Activated CD4-positive, alpha-beta memory T cell treated with anti-CD3 and anti-CD28 coated beads, Interleukin-2, amount 10 ng/mL, durations not matched to agents 7 days and 5 days (primary cell): ENCODE data around the gene PI16. TPM values are rescaled to one million over a fixed set of nuclear protein-coding genes. Genes with fewer than 3 reads are reported as not detected.

Experiments
- CTCF ChIA-PET: fragments of 350-600 bp; sonication (Branson Sonifier 250); formaldehyde crosslinking; loops from one replicate; lab custom pipeline; 2021; ENCODE audit warnings: antibody characterized with exemption, inconsistent platforms; lab: Charles Lee
- POLR2A ChIA-PET: fragments of 350-600 bp; sonication (Branson Sonifier 250); formaldehyde crosslinking; loops from one replicate; lab custom pipeline; 2021; ENCODE audit warnings: antibody characterized with exemption; lab: Charles Lee
- DNase-seq: peaks from one replicate; pipeline ENCODE4 v3.0.0-alpha.2; 2020
- H3K27ac Mint-ChIP-seq: one replicate; pipeline ENCODE4 v1.8.0; 2021; ENCODE audit warnings: mild to moderate bottlenecking, mixed read lengths
- H3K27me3 Mint-ChIP-seq: one replicate; pipeline ENCODE4 v1.8.0; 2021; ENCODE audit warnings: mixed read lengths
- H3K36me3 Mint-ChIP-seq: one replicate; pipeline ENCODE4 v1.8.0; 2021; ENCODE audit warnings: low read depth, mixed read lengths
- H3K4me1 Mint-ChIP-seq: one replicate; pipeline ENCODE4 v1.8.0; 2021; ENCODE audit warnings: mixed read lengths
- H3K4me3 Mint-ChIP-seq: one replicate; pipeline ENCODE4 v1.8.0; 2021; ENCODE audit warnings: mild to moderate bottlenecking, mixed read lengths
- H3K9me3 Mint-ChIP-seq: one replicate; pipeline ENCODE4 v1.8.0; 2021; ENCODE audit warnings: mixed read lengths
- total RNA-seq, 2 experiments: library from RNA; stranded (reverse); gene quantifications; one replicate each; pipeline ENCODE4 v1.2.3, GENCODE V29; 2021

The PI16 gene
- total RNA-seq, 2 experiments from 2014 or later = 7.3 to 8.5 TPM

DNA sequence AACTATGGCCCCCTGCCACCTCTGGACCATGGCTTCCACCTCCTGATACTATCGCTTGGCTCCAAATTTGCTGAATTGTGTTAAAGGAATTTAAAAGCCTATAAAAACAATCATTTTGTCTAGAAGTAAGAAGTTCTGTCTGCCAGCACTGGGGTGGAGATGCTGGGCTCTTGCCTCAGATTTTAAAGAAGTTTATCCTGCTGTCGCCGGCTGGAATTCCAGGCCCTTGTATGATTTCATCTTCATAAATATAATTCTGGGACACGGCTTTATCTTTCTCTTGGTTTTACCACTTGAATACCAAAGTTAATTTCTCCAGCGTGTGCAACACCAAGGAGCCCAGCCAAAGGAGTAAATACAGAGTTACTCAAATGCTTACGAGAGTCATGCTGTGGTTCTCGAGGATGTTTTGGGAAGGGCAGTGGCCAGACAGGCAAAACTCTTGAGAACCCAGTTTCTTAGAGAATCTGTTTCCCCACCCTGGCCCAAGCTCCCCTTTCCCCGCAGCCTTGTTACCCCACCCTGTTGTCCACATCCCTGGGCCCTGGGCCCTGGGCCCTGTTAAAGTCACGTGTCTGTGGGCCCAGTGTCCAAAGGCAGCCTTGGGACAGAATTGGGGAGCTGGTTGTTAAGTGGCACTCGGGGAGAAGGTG is 36.9 kb upstream of the PI16 start:
- CTCF ChIA-PET = interaction anchor here (0.6 kb wide), 1 partner anchor 349 kb away, joined by 7 read pairs; no protein-coding TSS in a partner anchor
- POLR2A ChIA-PET = no interaction called here

DNA sequence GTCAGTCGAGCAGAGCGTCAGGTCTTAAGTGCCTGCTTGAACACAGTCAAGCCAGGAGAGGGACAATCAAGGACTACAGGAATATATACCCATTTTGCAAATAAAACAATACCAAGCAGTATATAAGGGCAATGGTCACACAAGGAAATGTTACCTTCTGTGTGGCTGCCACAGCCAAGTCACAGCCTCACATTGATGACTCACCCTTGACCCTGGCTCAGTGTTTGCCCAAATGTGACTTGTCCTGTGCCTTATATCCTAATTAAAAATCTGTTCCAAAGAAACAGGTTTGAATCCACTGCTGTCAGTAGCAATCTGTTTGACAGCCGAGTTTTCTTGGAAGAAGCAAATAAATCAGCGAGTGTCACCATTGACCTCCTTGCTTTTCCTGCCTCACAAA is 34.5 kb upstream of the PI16 start:
- no peak overlapping the region for H3K4me3 Mint-ChIP-seq
- POLR2A ChIA-PET = no interaction called here
- H3K27ac Mint-ChIP-seq = no peak overlapping the region

More for the DNA sequence above, 36.9 kb upstream of the PI16 start:
- Mint-ChIP-seq H3K9me3 (no peaks in the 10 kb centered on the region), H3K36me3 (peaks cover 61% of the 10 kb centered on the region), H3K4me1 (peaks cover 38% of the 10 kb centered on the region), H3K27ac (no peak overlapping the region), H3K27me3 (no peaks in the 10 kb centered on the region), H3K4me3 (no peak overlapping the region)
- no peak for DNase-seq

DNA sequence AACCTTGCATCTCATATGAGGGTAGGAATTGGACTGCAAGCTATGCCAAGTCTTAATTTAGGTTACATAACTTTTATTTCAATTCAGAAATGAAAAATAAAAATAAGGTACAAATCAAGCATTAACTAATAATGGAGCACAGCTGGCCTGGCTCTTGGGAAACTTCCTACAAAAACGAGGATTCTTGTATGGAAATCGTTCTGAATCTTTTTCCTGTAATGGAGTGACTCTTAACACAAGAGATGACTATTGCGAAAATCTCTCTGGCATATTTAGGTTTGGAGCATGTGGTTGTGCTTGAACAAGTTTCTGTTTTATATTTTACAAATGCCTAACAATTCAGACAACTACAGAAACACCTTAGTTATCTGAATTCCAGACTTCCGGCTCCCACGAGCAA is 34.0 kb upstream of the PI16 start:
- H3K27ac Mint-ChIP-seq = no peak overlapping the region
- H3K4me1 Mint-ChIP-seq = peaks cover 32% of the 10 kb centered on the region
- no peak for DNase-seq
- H3K36me3 Mint-ChIP-seq = peaks cover 64% of the 10 kb centered on the region
- CTCF ChIA-PET = no interaction called here
- no peaks in the 10 kb centered on the region for H3K27me3 Mint-ChIP-seq
- no peaks in the 10 kb centered on the region for H3K9me3 Mint-ChIP-seq
- no peak overlapping the region for H3K4me3 Mint-ChIP-seq
- POLR2A ChIA-PET = no interaction called here

More for the DNA sequence above, 34.5 kb upstream of the PI16 start:
- CTCF ChIA-PET = interaction anchor here (1.1 kb wide), 1 partner anchor 35 kb away, joined by 3 read pairs; no protein-coding TSS in a partner anchor
- Mint-ChIP-seq H3K36me3 (peaks cover 65% of the 10 kb centered on the region), H3K9me3 (no peaks in the 10 kb centered on the region), H3K27me3 (no peaks in the 10 kb centered on the region), H3K4me1 (peaks cover 32% of the 10 kb centered on the region)
- no peak for DNase-seq

DNA sequence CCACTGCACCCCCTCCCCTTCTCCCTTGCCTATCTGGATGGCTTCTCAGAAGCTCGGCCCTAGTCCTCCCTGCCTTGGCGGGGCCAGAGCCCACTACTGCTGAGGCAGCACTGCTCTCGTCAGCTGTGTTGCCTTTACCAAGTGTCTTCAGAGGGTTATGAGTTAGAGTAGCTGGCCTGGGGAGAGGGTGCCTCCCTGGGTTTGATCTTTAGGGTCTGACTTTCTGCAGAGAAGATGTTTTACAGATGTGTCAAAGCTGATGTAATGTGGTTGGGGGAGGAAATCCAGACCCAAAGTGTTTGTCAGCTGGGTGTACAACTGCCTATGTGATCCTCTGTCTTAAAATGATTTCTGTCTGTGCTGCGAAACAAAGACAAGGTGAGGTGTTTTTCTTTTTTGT is 30.4 kb upstream of the PI16 start:
- peaks cover 43% of the 10 kb centered on the region for H3K4me1 Mint-ChIP-seq
- no peak for DNase-seq
- H3K36me3 Mint-ChIP-seq = peaks cover 45% of the 10 kb centered on the region
- no peaks in the 10 kb centered on the region for H3K9me3 Mint-ChIP-seq
- H3K27ac Mint-ChIP-seq = peak overlapping the region; percentile 60
- CTCF ChIA-PET = interaction anchor here (0.6 to 1.2 kb wide), 4 partner anchors 9 to 113 kb away, joined by 3 read pairs; no protein-coding TSS in a partner anchor
- H3K4me3 Mint-ChIP-seq = no peak overlapping the region
- POLR2A ChIA-PET = interaction anchor here (0.9 to 1.5 kb wide), 3 partner anchors 8 to 39 kb away, joined by 3 to 5 read pairs (median 3); no protein-coding TSS in a partner anchor
- H3K27me3 Mint-ChIP-seq = no peaks in the 10 kb centered on the region

DNA sequence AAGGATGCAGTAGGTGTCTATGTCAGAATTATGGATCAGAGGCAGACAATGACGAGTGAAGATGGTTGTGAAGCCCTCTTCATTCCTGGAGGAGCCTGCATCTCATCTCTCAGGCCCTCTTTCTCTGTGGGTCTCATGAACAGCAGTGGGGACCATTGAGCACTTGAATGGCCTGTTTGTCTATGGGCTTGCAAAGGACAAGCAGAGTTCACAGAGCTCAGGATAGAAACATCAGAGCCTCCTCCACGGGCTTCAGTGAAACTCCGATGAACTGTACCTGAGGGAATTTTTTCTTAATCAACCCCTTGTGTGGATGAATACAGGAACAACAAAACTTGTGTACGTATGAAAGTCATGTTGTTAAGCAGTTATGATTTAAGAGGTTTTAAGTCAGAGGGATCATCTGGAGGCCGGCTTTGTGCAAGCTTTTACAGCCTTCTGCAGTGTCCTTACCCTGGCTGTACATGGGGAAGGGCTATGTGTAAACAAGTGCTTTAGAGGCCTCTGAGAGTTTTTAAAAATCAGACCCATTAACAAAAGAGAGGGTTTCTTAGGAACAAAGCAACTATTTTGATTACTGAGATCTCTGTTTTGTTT is 29.7 kb upstream of the PI16 start:
- H3K27me3 Mint-ChIP-seq = no peaks in the 10 kb centered on the region
- no peak for DNase-seq
- H3K36me3 Mint-ChIP-seq = peaks cover 39% of the 10 kb centered on the region
- H3K9me3 Mint-ChIP-seq = no peaks in the 10 kb centered on the region
- no peak overlapping the region for H3K4me3 Mint-ChIP-seq
- peaks cover 41% of the 10 kb centered on the region for H3K4me1 Mint-ChIP-seq
- POLR2A ChIA-PET = interaction anchor here (0.9 to 1.1 kb wide), 3 partner anchors 8 to 38 kb away, joined by 3 read pairs; no protein-coding TSS in a partner anchor
- CTCF ChIA-PET = interaction anchor here (0.6 to 1.2 kb wide), 4 partner anchors 10 to 112 kb away, joined by 3 read pairs; no protein-coding TSS in a partner anchor
- no peak overlapping the region for H3K27ac Mint-ChIP-seq

DNA sequence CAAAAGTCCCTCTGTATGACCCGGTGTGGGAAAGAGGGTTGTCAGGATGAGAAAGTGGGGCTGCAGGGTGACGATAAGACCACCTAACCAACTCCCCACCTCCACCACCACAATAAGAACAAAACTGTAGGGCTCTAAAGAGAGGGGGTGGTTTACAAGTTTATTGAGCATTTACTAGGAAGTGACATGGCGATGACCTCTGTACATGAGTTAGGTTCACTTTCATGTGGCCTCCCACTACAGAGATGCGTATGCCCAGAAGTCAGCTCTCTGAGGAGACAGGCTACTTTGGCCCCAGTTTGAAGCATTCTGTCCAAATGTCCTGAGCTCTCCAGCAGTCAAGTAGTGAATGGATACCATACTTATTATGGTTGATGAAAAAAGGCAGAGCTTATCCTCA is 28.7 kb upstream of the PI16 start:
- DNase-seq = no peak
- H3K4me3 Mint-ChIP-seq = no peak overlapping the region
- no peaks in the 10 kb centered on the region for H3K9me3 Mint-ChIP-seq
- peaks cover 33% of the 10 kb centered on the region for H3K36me3 Mint-ChIP-seq
- ChIA-PET CTCF (interaction anchor here (1.3 kb wide), 2 partner anchors 10 to 12 kb away, joined by 4 to 7 read pairs; no protein-coding TSS in a partner anchor), POLR2A (interaction anchor here (1.1 kb wide), 1 partner anchor 16 kb away, joined by 3 read pairs; no protein-coding TSS in a partner anchor)
- H3K4me1 Mint-ChIP-seq = peaks cover 41% of the 10 kb centered on the region
- no peaks in the 10 kb centered on the region for H3K27me3 Mint-ChIP-seq
- H3K27ac Mint-ChIP-seq = peak overlapping the region; percentile 28

DNA sequence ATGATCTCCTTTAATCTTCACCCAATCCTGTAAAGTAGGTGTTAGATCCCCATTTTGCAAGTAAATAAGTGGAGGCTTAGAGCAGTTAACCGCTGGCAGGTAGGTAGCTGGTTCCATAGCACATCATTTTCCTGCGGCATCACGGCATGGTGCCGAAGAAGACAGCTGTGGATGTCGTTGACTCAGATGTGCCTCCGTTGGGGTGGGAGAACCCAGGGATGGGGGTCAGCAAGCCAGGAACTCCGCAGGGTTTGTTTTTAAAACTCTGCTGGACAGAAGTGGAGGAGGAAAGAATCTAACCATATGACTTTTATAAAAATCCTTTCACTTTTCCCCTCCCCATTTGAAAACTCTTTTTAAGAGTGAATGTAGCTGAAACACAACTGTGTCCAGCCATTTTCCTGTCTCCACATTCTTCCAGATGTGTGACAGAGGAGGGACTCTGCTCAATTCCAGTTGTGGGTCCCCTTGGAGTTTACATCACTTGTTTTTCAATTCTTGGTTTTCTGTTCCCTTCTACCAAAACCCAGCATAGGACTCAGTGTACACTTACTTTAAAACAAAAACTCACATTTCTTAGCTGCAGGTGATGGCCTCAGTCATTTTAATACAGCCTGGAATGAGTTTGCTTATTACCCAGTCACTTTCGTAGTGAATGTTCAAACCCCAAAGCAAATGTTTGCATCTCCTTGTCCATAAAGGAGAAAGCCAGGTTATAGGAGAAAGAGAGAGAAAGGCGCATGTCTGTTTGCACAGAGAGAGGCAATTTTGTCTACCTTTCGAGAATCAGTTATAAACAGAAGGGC is 27.6 kb upstream of the PI16 start:
- POLR2A ChIA-PET = interaction anchor here (0.8 kb wide), 1 partner anchor 13 kb away, joined by 5 read pairs; no protein-coding TSS in a partner anchor
- CTCF ChIA-PET = interaction anchor here (0.6 to 1.3 kb wide), 3 partner anchors 9 to 358 kb away, joined by 4 to 7 read pairs (median 4); no protein-coding TSS in a partner anchor
- Mint-ChIP-seq H3K4me3 (no peak overlapping the region), H3K27ac (no peak overlapping the region), H3K4me1 (peaks cover 41% of the 10 kb centered on the region), H3K36me3 (peaks cover 27% of the 10 kb centered on the region), H3K27me3 (no peaks in the 10 kb centered on the region), H3K9me3 (no peaks in the 10 kb centered on the region)
- no peak for DNase-seq

DNA sequence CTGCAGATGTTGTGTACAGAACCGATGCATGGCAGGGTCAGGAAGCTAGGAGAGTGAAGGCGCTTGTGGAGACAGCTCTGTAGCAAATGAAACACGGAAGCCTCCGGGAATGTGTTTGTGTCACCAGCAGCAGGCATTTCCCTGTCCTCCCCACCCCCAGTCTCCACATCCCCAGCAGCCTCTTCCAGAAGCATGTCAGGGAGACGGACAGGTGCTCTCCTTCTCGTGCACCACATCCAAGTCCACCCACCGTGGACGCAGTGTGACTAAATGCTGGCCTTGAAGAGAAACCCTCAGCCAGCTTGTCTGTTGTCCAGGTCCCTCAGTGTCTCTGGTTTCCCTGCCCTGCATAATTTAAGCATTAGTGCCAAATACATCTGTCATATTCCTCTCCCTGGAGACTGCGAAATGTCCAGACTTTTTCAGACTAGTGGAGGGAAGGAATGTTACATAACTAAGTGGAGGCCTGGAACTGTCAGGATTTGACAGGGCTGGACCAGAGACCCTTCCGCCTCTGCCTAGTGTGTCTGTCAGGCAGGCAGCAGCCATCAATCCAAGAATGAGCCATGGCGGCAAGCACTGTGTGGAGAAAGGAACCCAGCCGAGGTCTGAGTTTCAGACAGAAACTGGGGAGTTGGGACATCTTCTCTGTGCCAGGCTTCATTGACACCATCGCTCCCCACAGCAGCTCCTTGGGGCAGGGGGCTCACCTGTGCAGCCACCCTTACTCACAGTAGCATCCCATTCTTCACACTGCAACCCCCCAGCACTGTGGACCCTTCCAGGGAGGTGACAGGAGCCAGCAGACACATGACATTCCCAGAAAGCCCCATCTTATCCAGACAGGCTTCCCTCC is 26.6 kb upstream of the PI16 start:
- Mint-ChIP-seq H3K9me3 (no peaks in the 10 kb centered on the region), H3K27ac (no peak overlapping the region), H3K4me1 (peaks cover 41% of the 10 kb centered on the region), H3K27me3 (no peaks in the 10 kb centered on the region), H3K4me3 (no peak overlapping the region), H3K36me3 (peaks cover 22% of the 10 kb centered on the region)
- no peak for DNase-seq
- ChIA-PET POLR2A (interaction anchor here (0.8 kb wide), 1 partner anchor 14 kb away, joined by 5 read pairs; no protein-coding TSS in a partner anchor), CTCF (interaction anchor here (0.6 kb wide), 1 partner anchor 357 kb away, joined by 4 read pairs; no protein-coding TSS in a partner anchor)

DNA sequence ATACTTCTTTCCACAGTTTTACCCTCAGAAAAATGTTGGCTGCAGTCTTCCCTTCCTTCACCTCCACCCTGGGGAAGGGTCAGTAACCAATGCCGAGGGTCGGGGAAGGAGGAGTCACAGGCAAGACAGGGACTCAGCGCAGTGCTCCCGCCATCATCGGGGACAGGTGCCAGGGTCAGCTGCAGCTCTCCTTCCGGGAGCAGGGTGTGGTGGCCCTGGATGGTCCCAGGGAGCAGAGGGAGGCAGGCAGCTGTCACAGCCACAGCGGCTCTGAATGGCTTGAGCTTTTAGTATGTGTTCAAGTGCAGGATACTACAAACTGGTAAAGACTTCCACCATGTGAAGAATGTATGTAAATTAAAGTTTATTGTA is 26.0 kb upstream of the PI16 start:
- DNase-seq = no peak
- no peak overlapping the region for H3K4me3 Mint-ChIP-seq
- CTCF ChIA-PET = no interaction called here
- POLR2A ChIA-PET = no interaction called here
- no peaks in the 10 kb centered on the region for H3K9me3 Mint-ChIP-seq
- peaks cover 39% of the 10 kb centered on the region for H3K4me1 Mint-ChIP-seq
- H3K27me3 Mint-ChIP-seq = no peaks in the 10 kb centered on the region
- H3K27ac Mint-ChIP-seq = no peak overlapping the region
- H3K36me3 Mint-ChIP-seq = peaks cover 17% of the 10 kb centered on the region

DNA sequence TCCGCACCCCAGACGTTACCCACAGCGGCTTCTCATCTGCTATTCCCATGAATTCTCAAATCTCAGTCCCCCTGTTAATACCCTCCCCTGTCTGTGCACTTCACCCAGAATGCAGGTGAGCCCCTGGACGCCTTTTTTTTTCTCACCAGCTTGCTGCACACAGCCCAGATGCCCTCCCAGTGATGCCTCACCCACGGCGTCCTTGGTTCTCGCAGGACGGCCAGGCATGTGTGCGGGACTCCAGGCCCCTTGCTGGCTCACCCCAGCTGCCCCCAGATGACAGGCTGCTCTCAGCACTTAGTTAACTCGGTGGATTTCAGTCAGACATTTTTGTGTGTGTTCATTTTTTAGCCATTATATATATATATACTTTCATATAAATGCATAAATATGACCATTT is 25.4 kb upstream of the PI16 start:
- POLR2A ChIA-PET = no interaction called here
- Mint-ChIP-seq H3K36me3 (peaks cover 15% of the 10 kb centered on the region), H3K27me3 (no peaks in the 10 kb centered on the region), H3K9me3 (no peaks in the 10 kb centered on the region), H3K4me3 (no peak overlapping the region), H3K4me1 (peaks cover 35% of the 10 kb centered on the region), H3K27ac (no peak overlapping the region)
- CTCF ChIA-PET = no interaction called here
- DNase-seq = no peak

DNA sequence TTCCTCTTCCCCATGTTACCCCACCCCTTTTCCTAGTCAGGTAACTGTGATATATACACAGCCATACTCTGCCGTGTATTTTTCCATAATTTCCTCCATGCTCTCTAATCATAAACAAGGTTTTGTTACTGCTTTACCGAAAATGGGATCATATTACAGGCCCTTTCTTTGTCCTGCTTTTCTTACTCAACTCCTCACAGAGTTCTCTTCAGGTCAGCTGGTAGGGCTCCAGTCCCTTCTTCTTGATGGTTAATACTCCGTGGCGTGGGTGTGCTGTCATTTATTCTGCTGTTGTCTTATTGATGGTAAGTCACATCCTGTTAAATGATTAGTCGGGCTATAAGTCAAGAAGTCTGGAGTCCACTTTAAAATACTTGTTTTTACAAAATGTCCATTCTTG is 24.9 kb upstream of the PI16 start:
- H3K36me3 Mint-ChIP-seq = peaks cover 10% of the 10 kb centered on the region
- CTCF ChIA-PET = no interaction called here

DNA sequence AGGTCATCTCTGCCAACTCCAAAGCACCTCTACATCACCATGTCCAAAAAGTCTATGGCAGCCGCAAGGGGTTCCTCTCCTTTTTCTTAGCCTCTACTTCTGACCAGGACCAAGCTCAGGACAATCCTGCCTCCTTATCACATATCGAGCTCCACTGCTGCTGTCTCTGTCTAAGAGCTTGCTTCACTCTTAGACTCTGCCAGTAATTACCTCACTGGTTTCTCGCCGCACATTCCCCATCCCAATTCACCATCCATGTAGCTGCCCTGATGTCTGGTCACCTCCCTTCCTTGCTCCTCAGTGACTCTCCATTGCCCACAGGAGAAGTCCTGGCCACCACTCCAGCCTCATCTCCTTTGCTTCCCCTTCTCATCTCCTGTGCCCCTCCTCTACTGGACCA is 24.1 kb upstream of the PI16 start:
- Mint-ChIP-seq H3K4me1 (peaks cover 23% of the 10 kb centered on the region), H3K27ac (no peak overlapping the region), H3K9me3 (no peaks in the 10 kb centered on the region), H3K4me3 (no peak overlapping the region), H3K27me3 (peaks cover 5% of the 10 kb centered on the region), H3K36me3 (peaks cover 6% of the 10 kb centered on the region)
- DNase-seq = no peak
- ChIA-PET CTCF (interaction anchor here (1.6 kb wide), 1 partner anchor 87 kb away, joined by 5 read pairs; no protein-coding TSS in a partner anchor), POLR2A (no interaction called here)

More for the DNA sequence above, 24.9 kb upstream of the PI16 start:
- H3K9me3 Mint-ChIP-seq = no peaks in the 10 kb centered on the region
- POLR2A ChIA-PET = no interaction called here
- DNase-seq = no peak
- no peak overlapping the region for H3K4me3 Mint-ChIP-seq
- H3K4me1 Mint-ChIP-seq = peaks cover 30% of the 10 kb centered on the region
- H3K27ac Mint-ChIP-seq = no peak overlapping the region
- H3K27me3 Mint-ChIP-seq = no peaks in the 10 kb centered on the region
